Psoas muscle (tissue), 8 donors: ENCODE data around the gene LACTBL1. TPM values are rescaled to one million over a fixed set of nuclear protein-coding genes. Genes with fewer than 3 reads are reported as not detected.

Experiments used
- ATAC-seq, 4 donors: fragments of 200-7000 bp; cut with Tn5 transposase; one replicate each; pipeline ENCODE4 v1.9.1; 2020; ENCODE audit warnings: moderate library complexity in 3 of 4, mild to moderate bottlenecking in 2 of 4
- DNase-seq, 2 donors: peaks; one replicate each; pipeline ENCODE4 v3.0.0-alpha.2; 2020
- H3K27ac ChIP-seq: fragments of 200-600 bp; one replicate; pipeline ENCODE4 v1.8.0; 2022
- H3K27me3 ChIP-seq, 3 donors: fragments of 200-600 bp in 1 of 3; one replicate each; pipeline versions ENCODE4 v1.6.1 to v1.8.0; 2013 to 2022; ENCODE audit warnings: low read length in 2 of 3, mild to moderate bottlenecking in 2 of 3, moderate library complexity in 1 of 3; ENCODE audit not compliant: insufficient read depth in 3 of 3
- H3K36me3 ChIP-seq, 2 donors: fragments of 200-600 bp in 1 of 2; one replicate each; pipeline versions ENCODE4 v1.6.1 to v1.8.0; 2013 to 2022; ENCODE audit warnings: low read depth in 1 of 2, mild to moderate bottlenecking in 1 of 2, moderate library complexity in 1 of 2; ENCODE audit not compliant: insufficient read depth in 1 of 2
- H3K4me1 ChIP-seq: fragments of 200-600 bp; one replicate; pipeline ENCODE4 v1.8.0; 2022
- H3K4me3 ChIP-seq: fragments of 200-600 bp; one replicate; pipeline ENCODE4 v1.8.0; 2022; ENCODE audit warnings: mild to moderate bottlenecking
- H3K9me3 ChIP-seq: fragments of 200-600 bp; one replicate; pipeline ENCODE4 v1.8.0; 2022
- CTCF ChIP-seq: fragments of 200-600 bp; IDR thresholded peaks from one replicate; pipeline ENCODE4 v1.8.0; 2022; ENCODE audit warnings: antibody characterized with exemption
- WGBS, 3 donors: extraction: QIAGEN DNeasy Blood & Tissue Kit; methylation state at CpG; one replicate each; pipeline versions ENCODE4 v1.1.6 to v1.1.7; 2013; 5-methylcytosine and 5-hydroxymethylcytosine counted together
- intact Hi-C, 2 donors: fragments of 100-400 bp; cut with DNase I; formaldehyde crosslinking; loops; one replicate each; pipeline versions ENCODE4 v1.11.0 to v1.14.2; 2022
- polyA plus RNA-seq, 3 donors: library from polyadenylated mRNA; stranded (reverse); fragments of 200-250 nt; gene quantifications; one replicate each; pipeline ENCODE4 v1.2.3, GENCODE V29; 2013
- total RNA-seq, 4 donors: library from RNA; stranded (reverse); fragmentation: NEBNext Ultra II Directional in 2 of 4; extraction: Animal tissue kit (Norgen Biotek cat#: 25700) in 2 of 4; gene quantifications; one replicate each; pipeline versions ENCODE4 v1.2.1 to v1.2.4, GENCODE V29; 2021 to 2023
- donor health status: healthy with polysubstance abuse.
- donor health status: DM: no; HTN: no; CAD: no; lungs with moderate emphysema.
- donor health status: Bipolar disorder and iron deficiency.
- donor health status: healthy.
- donor health status: DM: yes; HTN: yes; CAD: no.
- donor health status: DM: no; HTN: no; CAD: no.
- donor health status: DM: no; HTN: no; CAD: no.
- donor health status: DM: yes; HTN: yes; CAD: no.

Gene LACTBL1
- total and polyA plus RNA-seq, 7 donors, result not detected

GRCh38 chr1:22969304-22969709 is 3.4 kb downstream of the LACTBL1 start:
- WGBS, 3 donors, result 5 to 9% (median 6%) methylated on average over 5 of the region's 5 CpGs
- no peak for TF ChIP-seq CTCF
- intact Hi-C loops, result loop anchor here in 1 of 2 donors (10.0 kb wide), 1 partner anchor 265 kb away; no protein-coding TSS in a partner anchor
- H3K4me3 ChIP-seq, result no peak overlapping the region
- H3K36me3 ChIP-seq, result no peaks in the 10 kb centered on the region
- H3K9me3 ChIP-seq, result peaks cover 4% of the 10 kb centered on the region
- no peak overlapping the region for H3K27ac ChIP-seq
- no peaks in the 10 kb centered on the region for H3K4me1 ChIP-seq
- ATAC-seq (no peak), DNase-seq (no peak)
- peaks cover 0 to 62% (median 4%) of the 10 kb centered on the region in 3 donors for H3K27me3 ChIP-seq

- H3K36me3 ChIP-seq, result no peaks in the 10 kb centered on the region
- H3K27ac ChIP-seq, result no peak overlapping the region
- DNase-seq, result no peak
- WGBS, 3 donors, result 50 to 53% (median 51%) methylated on average over 2 of the region's 2 CpGs
- H3K4me1 ChIP-seq, result no peaks in the 10 kb centered on the region
- no peak for TF ChIP-seq CTCF
- H3K9me3 ChIP-seq, result peaks cover 4% of the 10 kb centered on the region
- ATAC-seq, result no peak
- no peak overlapping the region for H3K4me3 ChIP-seq
- H3K27me3 ChIP-seq, result peaks cover 0 to 55% (median 4%) of the 10 kb centered on the region in 3 donors
- intact Hi-C loops, result loop anchor here in 1 of 2 donors (10.0 kb wide), 1 partner anchor 263 kb away; no protein-coding TSS in a partner anchor
These were observed 4.8 kb downstream of the LACTBL1 start for GRCh38 chr1:22967833-22968232.

GRCh38 chr1:22966309-22966708 is 6.4 kb downstream of the LACTBL1 start:
- no peak for TF ChIP-seq CTCF
- WGBS, 3 donors, result 75 to 80% (median 79%) methylated on average over 5 of the region's 5 CpGs
- no peaks in the 10 kb centered on the region for H3K36me3 ChIP-seq

GRCh38 chr1:22963044-22963677 is 9.5 kb downstream of the LACTBL1 start:
- Histone ChIP-seq H3K9me3 (peaks cover 4% of the 10 kb centered on the region), H3K27me3 (peaks cover 0 to 22% (median 0%) of the 10 kb centered on the region in 3 donors), H3K27ac (no peak overlapping the region), H3K4me3 (no peak overlapping the region), H3K4me1 (no peaks in the 10 kb centered on the region), H3K36me3 (no peaks in the 10 kb centered on the region)
- DNase-seq, result no peak
- intact Hi-C loops, result loop anchor here (5.0 to 10.0 kb wide), 2 partner anchors 258 to 261 kb away; no protein-coding TSS in a partner anchor
- ATAC-seq, result no peak
- 81 to 88% (median 87%) methylated on average over 10 of the region's 10 CpGs for WGBS, 3 donors
- no peak for TF ChIP-seq CTCF

More at GRCh38 chr1:22966309-22966708, 6.4 kb downstream of the LACTBL1 start:
- intact Hi-C loops, result loop anchor here in 1 of 2 donors (10.0 kb wide), 1 partner anchor 262 kb away; no protein-coding TSS in a partner anchor
- no peak overlapping the region for H3K27ac ChIP-seq
- no peaks in the 10 kb centered on the region for H3K4me1 ChIP-seq
- ATAC-seq (no peak), DNase-seq (no peak)
- peaks cover 0 to 40% (median 2%) of the 10 kb centered on the region in 3 donors for H3K27me3 ChIP-seq
- H3K9me3 ChIP-seq, result peaks cover 4% of the 10 kb centered on the region
- H3K4me3 ChIP-seq, result no peak overlapping the region
